ENCODE measurements around the gene C12orf60. TPM values are rescaled to one million over a fixed set of nuclear protein-coding genes. Genes with fewer than 3 reads are reported as not detected.

The C12orf60 gene
- total RNA-seq, 1 experiment from 2014 or later = 0.54 TPM

DNA sequence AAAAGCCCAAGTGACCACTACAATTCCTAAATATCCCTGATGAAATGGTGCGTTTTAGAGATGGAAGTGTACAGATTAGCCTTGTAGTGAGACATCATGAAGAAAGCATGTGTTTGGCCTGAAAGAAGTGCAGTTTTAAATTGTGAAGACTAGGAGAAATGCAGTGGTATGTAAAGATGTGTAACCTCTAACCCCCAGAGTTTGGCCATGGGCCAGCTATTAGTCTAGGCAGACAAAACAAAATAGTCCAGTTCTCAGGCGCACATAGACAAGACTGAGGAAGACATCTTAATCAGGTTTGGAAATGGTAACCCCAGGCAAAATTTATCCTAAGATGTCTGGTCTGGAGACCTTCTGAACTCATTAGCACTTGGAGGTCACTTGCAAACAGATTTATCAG, 23.6 kb upstream of the C12orf60 start:
- no peaks in the 10 kb centered on the region for H3K9me3 ChIP-seq (ENCODE audit: control insufficient read depth, insufficient read depth, low read depth, low read length)
- in situ Hi-C loops (cut with HindIII; ENCODE audit: low pct_unique_long_range_greater_than_20kb, low sequenced_read_pairs) (no loop called here), intact Hi-C loops (cut with micrococcal nuclease; ENCODE audit: unreplicated experiment) (no loop called here)
- no peak for DNase-seq (ENCODE audit: low read depth, low spot score)
- H3K4me1 ChIP-seq (ENCODE audit: control insufficient read depth, insufficient read depth, low read length) = peaks cover 12% of the 10 kb centered on the region
- no peak for ATAC-seq
- BruUV-seq (replicated peaks) = no TSS peak
- no peak overlapping the region for H3K4me3 ChIP-seq (ENCODE audit: low read depth in 2 of 2, low read length in 2 of 2)
- ChIA-PET POLR2A (no interaction called here), CTCF (no interaction called here)
- H3K27me3 ChIP-seq (ENCODE audit: control insufficient read depth, insufficient read depth, low read length) = no peaks in the 10 kb centered on the region
- no peaks in the 10 kb centered on the region; the same call in 1 of the 2 replicates for H3K36me3 ChIP-seq (ENCODE audit: control insufficient read depth, insufficient read depth, low read length)
- no peak for TF ChIP-seq POLR2AphosphoS5 (IDR thresholded peaks at IDR 0.05; ENCODE audit: low read depth, low read length)
- TF ChIP-seq, protein P1, sequence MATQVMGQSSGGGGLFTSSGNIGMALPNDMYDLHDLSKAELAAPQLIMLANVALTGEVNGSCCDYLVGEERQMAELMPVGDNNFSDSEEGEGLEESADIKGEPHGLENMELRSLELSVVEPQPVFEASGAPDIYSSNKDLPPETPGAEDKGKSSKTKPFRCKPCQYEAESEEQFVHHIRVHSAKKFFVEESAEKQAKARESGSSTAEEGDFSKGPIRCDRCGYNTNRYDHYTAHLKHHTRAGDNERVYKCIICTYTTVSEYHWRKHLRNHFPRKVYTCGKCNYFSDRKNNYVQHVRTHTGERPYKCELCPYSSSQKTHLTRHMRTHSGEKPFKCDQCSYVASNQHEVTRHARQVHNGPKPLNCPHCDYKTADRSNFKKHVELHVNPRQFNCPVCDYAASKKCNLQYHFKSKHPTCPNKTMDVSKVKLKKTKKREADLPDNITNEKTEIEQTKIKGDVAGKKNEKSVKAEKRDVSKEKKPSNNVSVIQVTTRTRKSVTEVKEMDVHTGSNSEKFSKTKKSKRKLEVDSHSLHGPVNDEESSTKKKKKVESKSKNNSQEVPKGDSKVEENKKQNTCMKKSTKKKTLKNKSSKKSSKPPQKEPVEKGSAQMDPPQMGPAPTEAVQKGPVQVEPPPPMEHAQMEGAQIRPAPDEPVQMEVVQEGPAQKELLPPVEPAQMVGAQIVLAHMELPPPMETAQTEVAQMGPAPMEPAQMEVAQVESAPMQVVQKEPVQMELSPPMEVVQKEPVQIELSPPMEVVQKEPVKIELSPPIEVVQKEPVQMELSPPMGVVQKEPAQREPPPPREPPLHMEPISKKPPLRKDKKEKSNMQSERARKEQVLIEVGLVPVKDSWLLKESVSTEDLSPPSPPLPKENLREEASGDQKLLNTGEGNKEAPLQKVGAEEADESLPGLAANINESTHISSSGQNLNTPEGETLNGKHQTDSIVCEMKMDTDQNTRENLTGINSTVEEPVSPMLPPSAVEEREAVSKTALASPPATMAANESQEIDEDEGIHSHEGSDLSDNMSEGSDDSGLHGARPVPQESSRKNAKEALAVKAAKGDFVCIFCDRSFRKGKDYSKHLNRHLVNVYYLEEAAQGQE (IDR thresholded peaks at IDR 0.05; ENCODE audit: insufficient read depth in 1 of 2, low read depth in 2 of 2, low read length in 1 of 2) = no peak
- TF ChIP-seq, protein P2, sequence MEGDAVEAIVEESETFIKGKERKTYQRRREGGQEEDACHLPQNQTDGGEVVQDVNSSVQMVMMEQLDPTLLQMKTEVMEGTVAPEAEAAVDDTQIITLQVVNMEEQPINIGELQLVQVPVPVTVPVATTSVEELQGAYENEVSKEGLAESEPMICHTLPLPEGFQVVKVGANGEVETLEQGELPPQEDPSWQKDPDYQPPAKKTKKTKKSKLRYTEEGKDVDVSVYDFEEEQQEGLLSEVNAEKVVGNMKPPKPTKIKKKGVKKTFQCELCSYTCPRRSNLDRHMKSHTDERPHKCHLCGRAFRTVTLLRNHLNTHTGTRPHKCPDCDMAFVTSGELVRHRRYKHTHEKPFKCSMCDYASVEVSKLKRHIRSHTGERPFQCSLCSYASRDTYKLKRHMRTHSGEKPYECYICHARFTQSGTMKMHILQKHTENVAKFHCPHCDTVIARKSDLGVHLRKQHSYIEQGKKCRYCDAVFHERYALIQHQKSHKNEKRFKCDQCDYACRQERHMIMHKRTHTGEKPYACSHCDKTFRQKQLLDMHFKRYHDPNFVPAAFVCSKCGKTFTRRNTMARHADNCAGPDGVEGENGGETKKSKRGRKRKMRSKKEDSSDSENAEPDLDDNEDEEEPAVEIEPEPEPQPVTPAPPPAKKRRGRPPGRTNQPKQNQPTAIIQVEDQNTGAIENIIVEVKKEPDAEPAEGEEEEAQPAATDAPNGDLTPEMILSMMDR (IDR thresholded peaks at IDR 0.05) = no peak
- TF ChIP-seq TCF7L2 (IDR thresholded peaks at IDR 0.05; ENCODE audit: low read depth, low read length) = no peak
- H3K27ac ChIP-seq (ENCODE audit: low read length) = no peak overlapping the region

DNA sequence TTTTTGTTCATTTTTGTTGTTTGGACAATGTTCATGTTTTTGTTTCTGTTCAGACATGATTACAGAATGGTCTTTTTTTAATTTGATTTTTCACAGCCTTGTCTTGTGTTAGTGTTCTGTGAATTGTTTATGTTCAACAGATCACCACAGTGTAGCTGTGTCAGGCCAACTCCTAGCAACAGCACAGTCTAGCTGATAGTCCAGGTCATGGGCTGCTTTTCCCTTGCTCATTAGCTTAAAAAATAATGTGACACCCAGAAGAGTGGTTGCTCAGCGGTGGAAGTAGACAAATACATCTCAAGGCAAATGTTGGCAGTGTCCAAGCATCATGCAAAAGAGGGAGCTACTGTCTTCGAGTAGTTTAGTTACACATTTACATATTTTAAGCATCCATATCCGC, 22.6 kb upstream of the C12orf60 start:
- DNase-seq (ENCODE audit: low read depth, low spot score) (no peak), ATAC-seq (no peak)
- H3K4me3 ChIP-seq (ENCODE audit: low read depth in 2 of 2, low read length in 2 of 2) = no peak overlapping the region
- POLR2A ChIA-PET = no interaction called here
- no peaks in the 10 kb centered on the region for H3K27me3 ChIP-seq (ENCODE audit: control insufficient read depth, insufficient read depth, low read length)
- H3K27ac ChIP-seq (ENCODE audit: low read length) = no peak overlapping the region
- TF ChIP-seq, protein P1 (IDR thresholded peaks at IDR 0.05; ENCODE audit: insufficient read depth in 1 of 2, low read depth in 2 of 2, low read length in 1 of 2) = no peak
- TF ChIP-seq POLR2AphosphoS5 (IDR thresholded peaks at IDR 0.05; ENCODE audit: low read depth, low read length) (no peak), SIN3A (IDR thresholded peaks at IDR 0.05; ENCODE audit: borderline replicate concordance, insufficient read depth, low read depth, low read length) (no peak), TCF7L2 (IDR thresholded peaks at IDR 0.05; ENCODE audit: low read depth, low read length) (no peak)
- TF ChIP-seq, protein P2 (IDR thresholded peaks at IDR 0.05) = no peak
- intact Hi-C loops (cut with micrococcal nuclease; ENCODE audit: unreplicated experiment) = no loop called here
- CTCF ChIA-PET = no interaction called here
- H3K9me3 ChIP-seq (ENCODE audit: control insufficient read depth, insufficient read depth, low read depth, low read length) = no peaks in the 10 kb centered on the region
- in situ Hi-C loops (cut with HindIII; ENCODE audit: low pct_unique_long_range_greater_than_20kb, low sequenced_read_pairs) = no loop called here
- no peaks in the 10 kb centered on the region; the same call in 1 of the 2 replicates for H3K36me3 ChIP-seq (ENCODE audit: control insufficient read depth, insufficient read depth, low read length)
- no TSS peak for BruUV-seq (replicated peaks)
- peaks cover 11% of the 10 kb centered on the region for H3K4me1 ChIP-seq (ENCODE audit: control insufficient read depth, insufficient read depth, low read length)

All from Panc1 (cell line).